GM19395 (cell line): ENCODE data around the gene RXRA.
"Not testable (repeated sequence)": the region's sequence is repeated elsewhere in the genome, so short reads cannot be mapped to it uniquely, and the experiment has no call there.

Source experiments
- ATAC-seq: cut with Tn5 transposase; IDR thresholded peaks from one replicate; pipeline ENCODE4 v1.9.1; 2021; ENCODE audit warnings: mild to moderate bottlenecking, moderate library complexity; ENCODE audit not compliant: unreplicated experiment

The RXRA gene

DNA sequence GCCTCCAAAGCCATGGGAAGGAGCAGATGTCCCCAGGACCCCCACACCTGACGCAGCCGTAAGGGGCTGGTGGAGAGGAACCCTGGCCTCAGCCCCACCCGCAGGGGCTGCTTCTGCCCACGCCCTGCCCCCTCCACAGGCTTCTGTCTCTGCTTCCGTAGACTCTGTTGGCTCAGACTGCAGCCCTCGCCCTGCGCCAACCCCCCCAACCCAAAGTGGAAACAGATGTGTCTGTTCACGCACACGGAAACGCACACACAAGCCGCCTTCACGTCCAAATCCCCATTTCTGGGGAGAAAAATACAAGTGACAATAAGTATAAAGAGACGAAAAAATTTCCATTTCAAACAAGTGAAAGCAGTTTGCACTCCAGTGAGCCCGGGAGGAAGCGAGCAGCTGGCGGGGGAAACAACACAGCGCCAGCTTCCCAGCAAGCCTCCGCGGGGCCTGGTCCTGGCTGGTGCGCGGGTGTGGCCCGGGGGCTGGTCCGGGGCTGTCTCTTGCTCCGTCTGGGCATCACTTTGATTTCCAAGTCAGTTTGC lies 32.6 kb upstream of the RXRA start:
- ATAC-seq: no peak

DNA sequence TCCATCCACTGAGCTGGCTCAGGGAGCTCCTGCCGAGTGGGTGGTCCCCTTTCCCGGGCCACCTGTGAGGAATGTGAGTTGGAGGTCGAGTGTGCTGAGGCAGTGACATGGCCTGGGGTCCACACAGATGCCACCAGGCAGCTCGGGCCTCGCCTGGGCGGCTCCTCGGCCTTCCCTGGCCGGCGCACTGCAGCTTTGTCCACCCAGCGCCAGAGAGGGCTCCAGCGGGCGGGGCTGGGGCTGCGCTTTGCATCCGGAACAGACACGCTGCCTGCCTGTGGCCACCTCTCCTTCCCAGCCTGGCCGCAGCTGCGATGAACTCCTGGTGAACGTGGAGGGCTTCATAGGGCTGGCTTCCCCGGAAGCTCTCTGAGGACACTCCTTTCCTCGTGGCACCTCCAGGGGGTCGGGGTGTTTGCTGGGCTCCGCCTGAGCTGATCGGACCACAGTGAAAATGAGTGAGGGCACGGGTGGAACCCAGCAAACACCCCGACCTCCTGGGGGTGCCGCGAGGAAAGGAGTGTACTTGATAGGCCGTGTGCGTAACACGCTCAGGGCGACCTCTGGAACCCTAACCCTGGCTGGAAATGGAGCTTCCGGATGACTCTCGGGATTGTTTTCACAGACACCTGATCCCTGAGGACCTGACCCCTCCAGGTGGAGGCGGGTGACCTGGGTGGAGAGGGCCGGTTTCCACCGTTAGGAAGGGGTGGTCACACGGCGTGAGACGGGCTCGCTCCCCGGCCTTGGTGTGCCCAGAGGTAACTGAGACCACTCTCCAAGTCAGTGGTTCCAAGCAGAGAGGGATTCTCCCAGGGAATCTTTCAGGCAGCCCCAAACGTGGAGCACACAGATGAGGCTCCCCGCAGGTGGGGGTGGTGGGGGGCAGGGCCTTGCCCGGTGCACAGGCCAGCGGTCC lies 31.8 kb upstream of the RXRA start:
- no peak for ATAC-seq

DNA sequence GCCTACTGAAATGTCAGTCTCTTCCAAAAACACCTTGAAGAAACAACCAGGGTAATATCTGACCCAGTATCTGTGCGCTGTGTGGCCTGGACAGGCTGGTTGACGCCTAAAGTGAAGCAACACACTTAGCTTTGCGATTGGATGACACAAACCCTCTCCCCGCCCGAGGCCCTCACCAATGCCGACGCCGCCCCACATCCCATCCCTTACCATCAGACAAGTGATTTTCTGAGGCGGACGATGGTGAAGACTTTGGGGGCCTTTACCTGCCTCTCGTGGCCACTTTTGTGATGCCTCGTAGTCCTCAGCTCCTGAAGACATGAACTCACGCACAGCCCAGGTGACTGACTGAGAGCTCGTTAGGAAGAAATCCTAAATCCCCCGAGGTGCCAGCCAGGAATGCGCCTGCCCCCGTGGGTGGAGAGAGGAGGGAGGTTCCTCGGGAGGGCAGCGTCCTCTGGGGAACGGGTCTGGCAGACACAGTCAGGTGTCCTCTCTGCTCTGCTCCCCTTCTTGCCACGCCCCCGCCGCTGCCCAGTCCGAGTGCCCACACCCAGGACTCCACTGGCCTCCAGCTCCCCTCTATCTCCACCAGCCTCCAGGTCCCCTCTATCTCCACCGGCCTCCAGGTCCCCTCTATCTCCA lies 31.0 kb upstream of the RXRA start:
- no peak for ATAC-seq

DNA sequence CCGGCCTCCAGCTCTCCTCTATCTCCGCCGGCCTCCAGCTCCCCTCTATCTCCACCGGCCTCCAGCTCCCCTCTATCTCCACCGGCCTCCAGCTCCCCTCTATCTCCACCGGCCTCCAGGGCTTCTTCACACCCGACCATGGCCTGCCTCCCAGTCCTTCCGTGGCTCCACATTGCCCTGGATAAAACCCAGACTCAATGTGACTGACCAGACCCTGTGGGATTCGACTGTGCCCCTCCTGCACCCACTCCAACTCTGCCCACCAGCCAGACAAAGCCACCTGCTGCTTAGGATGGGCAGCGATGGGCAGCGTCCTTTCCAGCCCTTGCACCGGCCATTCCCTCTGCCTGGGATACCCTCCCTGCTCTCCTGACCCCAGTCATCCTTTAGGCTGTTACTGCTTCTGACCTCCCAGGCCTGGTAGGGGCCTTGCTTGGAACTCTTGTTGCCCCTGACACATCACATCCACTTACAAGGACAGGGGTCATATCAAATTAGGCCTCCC lies 30.5 kb upstream of the RXRA start:
- ATAC-seq: no peak

DNA sequence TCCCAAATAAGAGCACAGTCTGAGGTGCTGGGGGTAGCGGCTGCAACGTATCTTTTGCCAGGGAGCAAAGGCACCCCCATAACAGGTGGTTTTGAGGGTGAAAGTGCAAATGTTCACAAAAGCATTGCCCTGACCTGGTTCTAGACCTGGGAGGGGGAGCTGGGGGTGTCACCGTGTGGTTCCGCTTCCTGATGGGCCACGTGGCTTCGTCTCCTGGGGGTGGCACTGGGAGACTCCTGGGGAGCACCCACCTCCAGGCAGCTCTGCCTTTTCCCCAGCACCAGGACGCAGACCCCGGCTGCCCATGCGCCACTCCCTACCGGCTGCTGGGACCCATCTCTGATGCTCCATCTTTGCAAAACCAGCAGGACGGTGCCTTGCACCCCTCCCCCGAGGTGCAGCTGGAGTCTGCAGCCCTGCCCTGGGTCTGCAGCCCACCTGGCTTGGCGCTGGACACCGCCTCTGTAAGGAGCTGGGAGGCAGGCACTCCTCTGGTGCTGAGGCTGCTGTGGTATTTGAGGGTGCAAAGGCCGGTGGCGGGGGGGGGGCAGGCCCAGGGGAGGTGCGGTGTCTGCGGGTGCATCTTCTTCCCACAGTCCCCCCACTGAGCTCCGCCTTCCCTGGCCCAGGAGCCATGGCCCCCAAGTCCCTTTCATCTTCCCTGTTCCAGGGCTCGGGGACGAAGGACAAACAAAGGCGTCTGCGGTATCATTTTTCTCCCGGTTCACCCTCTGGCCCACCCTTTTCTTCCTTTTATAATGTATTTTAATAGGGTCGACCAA lies 29.8 kb upstream of the RXRA start:
- ATAC-seq: no peak

DNA sequence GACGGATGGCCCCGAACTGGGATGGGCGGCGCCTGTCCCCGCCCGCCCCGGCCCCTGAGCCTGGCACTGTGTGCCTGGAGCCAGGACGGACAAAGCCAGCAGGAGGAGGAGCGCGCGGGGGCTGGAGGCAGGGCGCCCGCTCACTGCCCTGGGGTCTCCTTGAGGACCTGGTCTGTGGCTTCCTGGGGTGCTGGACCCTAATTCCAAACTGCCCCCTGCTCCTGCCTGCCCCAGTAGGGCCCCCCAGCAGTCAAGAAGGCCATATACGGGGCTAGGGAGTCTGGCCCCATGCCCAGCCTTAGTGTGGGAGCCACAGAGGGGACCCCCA lies 29.2 kb upstream of the RXRA start:
- ATAC-seq: no peak

DNA sequence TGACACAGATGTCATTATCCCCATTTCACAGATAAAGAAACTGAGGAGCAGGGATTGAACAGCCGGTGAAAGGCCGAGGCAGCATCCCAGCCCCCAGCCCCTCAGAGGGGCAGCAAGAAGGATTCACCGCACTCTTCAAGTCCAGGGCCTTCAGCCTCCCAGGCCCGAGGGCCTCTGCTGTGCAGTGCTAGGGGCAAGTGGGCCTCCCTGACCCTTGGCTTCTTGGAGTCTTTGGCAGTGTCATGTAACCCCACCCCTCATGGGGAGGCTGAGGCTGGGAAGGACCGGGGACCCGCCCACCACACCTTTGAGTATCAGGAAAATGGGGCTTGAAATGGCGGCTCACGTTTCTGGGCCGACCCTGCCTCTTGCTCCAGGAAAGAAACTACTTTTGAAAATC lies 28.7 kb upstream of the RXRA start:
- ATAC-seq: no peak

DNA sequence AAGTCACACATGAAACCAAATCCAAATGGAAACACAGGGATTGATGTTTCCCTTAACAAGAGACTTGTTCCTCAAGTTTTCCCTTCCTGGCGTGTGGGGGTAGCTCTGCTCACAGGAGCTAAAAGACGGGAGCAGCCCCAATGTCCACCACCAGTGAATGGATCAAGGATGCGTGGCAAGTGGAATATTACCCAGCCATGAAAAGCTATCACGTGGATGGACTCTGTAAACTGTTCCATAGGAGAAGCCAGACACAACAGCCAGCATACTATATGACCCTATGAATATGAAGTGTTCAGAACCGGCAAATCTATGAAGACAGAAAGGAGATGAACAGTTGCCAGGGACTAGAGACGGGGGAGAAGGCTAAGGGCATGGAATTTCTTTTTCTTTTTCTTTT lies 28.3 kb upstream of the RXRA start:
- ATAC-seq: no peak

DNA sequence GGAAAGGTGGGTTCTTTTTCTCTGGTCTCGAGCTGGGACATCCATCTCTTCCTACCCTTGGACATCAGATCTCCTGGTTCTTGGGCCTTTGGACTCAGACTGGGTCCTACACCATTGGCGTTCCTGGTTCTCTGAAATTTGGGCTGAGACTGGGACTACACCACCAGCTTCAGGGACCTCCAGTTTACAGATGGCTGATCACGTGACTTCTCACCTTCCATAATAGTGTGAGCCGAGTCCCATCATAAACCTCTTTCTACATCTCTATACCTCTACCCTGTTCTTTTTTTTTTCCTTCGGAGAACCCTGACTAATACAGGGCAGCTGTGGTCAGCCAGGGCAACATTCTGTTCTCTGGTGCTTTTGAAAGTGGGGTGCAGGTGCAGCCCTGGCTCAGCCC lies 27.2 kb upstream of the RXRA start:
- ATAC-seq: no peak

DNA sequence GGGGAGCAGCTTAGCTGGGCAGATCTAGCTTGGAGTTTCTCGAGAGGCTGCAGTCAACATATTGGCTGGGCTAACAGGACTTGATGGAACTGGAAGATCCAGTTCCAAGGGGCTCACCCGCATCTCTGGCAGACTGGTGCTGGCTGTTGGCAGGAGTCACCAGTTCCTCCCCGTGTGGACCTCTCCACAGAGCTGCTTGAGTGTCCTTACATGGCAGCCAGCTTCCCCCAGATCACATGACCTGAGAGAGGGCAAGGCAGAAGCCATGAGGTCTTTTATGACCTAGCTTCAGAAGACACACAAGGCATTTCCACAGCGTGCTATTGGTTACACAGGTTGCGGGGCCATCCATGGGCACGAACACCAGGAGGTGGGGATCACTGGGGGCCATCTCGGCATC lies 26.4 kb upstream of the RXRA start:
- no peak for ATAC-seq

DNA sequence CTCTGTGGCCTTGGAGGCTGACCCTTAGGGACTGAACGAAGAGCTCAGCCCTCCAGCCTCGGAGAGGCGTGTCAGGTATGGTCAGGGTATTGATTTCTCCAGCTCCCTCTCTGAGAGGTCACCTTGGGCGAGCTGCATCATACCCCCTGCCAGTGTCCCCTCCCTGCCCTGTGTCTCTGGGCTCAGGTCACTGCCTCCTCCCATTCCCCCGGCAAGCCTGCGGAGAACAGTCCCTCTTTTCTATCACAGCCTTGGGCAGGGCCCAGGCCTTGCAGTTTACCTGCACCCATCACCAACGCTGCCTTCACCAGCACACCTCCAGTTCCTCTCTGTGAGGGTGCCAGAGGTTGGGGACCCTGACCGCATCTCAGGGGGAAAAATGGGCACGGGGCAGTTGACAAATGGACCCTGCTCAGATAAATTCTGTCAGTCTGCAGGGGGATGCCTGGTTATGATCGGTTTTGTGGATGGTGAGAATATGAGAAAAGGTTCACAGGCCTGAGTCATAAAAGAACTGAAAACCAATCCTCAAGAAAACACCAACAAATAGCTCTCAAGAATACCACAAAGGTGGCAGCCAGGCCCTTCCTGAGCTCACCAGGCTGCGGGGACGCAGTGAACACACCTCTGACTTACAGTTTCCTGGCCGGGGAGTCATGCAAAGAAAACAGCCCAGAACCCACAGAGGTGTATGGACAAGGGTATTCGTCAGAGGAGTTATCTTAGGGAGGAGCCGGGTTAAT lies 24.7 kb upstream of the RXRA start:
- ATAC-seq: no peak

DNA sequence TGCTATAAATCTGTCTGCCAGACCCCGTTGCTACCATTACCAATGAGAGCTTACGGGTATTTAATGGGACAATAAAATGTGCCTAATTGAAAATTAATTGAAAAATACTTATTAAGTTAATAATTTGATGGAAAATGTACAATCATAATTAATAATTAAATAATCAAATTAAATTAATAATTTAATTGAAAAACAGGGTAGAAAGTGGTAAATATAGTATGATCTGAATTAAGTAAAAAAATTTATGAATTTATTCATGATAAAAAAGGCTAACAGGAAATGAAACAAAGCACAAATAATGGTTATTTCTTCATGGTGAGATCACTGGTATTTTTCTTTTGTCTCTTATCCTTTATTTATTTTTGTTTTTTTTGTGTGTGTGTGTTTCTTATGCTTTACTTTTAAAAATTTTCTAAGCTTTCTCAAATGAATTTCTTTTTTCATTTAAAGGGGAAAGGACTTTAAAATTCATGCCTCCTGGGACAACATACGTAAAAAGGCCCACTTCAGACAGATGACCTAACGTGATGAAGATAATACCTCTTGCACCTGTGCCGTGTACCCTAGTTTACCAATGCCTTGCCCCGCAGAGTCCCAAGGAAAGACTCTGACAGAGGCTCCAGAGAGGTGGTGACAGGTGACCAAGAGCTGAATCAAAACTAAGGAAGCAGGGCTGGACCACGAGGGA lies 24.0 kb upstream of the RXRA start:
- ATAC-seq: no peak

DNA sequence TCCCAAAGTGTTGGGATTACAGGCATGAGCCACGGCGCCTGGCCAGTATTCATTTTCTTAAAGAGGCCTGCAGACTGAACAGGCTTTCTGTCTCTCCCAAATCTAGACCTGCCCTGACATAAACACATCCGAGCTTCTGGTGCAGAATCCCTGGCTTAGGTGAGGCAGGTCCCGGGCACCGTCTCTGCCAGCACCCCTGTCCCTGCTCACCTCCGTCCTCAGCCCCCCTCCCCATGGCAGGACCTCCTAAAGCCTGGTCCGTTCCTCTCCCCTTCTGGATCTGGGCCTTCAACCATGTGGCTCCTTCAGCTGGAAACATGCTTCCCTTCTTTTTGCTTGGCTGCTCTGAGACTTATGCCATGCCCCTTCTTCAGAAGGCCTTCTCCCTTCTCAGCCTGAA lies 22.7 kb upstream of the RXRA start:
- no peak for ATAC-seq

DNA sequence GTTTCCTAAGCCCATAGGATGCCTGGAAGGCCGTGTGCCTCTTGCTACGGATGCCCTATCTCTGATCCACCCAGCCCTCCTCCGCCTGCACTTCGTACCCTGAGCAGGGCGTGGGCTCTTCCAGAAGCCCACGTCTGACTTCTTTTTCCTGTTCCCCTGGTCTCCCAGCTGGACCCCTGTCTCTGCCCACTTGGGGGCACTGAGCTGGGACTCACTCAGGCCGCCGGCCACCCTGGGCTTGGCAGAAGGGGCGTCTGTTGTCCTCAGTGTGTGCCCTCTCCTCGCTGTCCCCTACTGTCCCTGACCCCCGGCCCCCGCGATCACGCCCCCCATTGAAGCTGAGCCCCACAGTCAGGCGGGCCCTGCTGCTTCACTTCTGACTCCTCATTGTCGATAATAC lies 22.0 kb upstream of the RXRA start:
- no peak for ATAC-seq

DNA sequence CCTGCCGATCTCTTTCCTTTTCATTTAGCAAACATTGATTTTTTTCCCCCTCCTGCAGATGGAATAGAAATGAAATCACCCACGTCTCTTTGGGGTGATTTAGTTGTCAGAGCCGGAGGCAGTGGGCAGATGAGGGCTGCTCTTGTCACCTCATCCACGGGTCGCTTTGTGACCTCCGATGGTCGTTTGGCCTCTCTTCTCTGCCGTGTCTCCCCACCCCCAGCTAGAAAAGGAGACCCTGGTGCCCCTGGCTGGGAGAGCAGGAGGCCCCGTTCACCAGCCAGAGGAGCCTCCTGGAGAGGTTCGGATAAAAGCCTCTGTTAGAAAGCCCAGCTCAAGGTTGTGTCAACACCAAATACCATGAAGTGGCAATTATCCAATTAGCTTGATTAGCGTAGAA lies 21.6 kb upstream of the RXRA start:
- no peak for ATAC-seq

DNA sequence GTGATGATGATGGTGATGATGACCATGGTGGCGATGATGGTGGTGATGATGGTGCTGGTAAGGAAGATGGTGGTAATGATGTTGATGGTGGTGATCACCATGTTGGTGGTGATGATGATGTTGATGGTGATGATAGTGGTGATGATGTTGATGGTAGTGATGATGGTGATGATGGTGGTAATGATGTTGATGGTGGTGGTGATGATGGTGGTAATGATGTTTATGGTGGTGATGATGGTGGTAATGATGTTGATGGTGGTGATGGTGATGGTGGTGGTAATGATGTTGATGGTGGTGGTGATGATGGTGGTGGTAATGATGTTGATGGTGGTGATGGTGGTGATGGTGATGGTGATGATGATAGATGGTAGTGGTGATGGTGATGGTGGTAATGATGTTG lies 20.7 kb upstream of the RXRA start:
- no peak for ATAC-seq

DNA sequence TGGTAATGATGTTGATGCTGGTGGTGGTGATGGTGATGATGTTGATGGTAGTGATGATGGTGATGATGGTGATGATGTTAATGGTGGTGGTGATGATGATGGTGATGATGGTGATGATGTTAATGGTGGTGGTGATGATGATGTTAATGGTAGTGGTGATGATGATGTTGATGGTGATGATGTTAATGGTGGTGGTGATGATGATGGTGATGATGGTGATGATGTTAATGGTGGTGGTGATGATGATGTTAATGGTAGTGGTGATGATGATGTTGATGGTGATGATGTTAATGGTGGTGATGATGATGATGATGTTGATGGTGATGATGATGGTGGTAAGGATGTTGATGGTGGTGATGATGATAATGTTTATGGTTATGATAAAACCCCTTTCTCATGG lies 20.2 kb upstream of the RXRA start:
- not testable (repeated sequence) for ATAC-seq

DNA sequence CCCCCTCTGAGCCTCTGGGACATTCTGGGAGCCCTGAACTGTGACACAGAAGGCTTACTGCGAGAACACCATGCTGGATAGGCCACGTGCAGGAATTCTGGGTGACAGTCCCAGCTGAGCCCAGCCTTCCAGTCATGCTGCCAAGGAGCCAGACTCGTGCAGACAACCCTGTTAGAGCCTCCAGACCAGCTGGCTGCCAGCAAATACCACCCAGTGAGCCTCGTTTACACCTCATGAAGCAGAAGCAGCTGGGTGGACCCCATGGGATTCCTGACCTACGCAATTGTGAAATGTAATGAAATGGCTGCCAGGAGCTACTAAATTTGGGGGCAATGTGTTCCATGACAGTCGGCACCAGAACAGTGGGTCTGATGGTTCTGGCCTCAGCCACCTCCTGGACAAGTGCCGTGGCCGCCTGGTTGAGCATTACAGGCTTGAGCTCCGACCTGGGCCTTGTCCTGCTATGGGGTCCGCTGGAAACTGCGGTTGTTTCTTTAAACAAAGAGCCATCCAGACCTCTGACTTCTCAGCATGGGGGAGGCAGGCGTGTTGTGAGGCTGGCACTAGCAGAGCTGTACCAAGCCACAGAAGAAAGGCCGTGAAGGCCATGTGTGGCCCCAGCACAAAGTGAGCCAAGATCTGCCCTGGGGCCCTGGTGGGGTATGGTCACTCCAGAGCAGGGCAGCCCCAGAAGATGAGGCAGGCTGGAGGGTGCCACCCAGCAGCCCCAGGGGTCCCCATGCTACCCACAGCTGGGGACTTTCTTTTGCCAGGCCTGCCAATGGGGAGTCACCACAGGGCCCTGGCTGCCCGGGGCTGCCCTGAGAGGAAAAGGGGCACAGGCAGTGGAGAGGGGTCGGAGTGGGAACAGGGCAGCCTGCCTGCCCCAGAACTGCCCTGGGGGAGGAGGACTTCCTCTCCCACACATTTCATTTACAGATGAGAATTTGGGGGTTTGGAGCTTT lies 19.3 kb upstream of the RXRA start:
- ATAC-seq: no peak
